Left renal cortex interstitium (tissue), 4 donors: ENCODE results near the gene ADARB2. TPM values are rescaled to one million over a fixed set of nuclear protein-coding genes. Genes with fewer than 3 reads are reported as not detected.
"Not testable (repeated sequence)": the region's sequence is repeated elsewhere in the genome, so short reads cannot be mapped to it uniquely, and the experiment has no call there.

ENCODE experiments used
- DNase-seq, 4 donors: peaks; one replicate each; pipeline ENCODE4 v3.0.0-alpha.2; 2013; ENCODE audit warnings: low read depth in 4 of 4, low spot score in 2 of 4, missing footprints in 1 of 4
- polyA plus RNA-seq, 4 donors: library from polyadenylated mRNA; unstranded; fragments of 120-200 nt; gene quantifications; one replicate each; pipeline ENCODE4 v1.2.1, GENCODE V29; 2013; ENCODE audit not compliant: insufficient read length in 4 of 4

Gene ADARB2
- polyA plus RNA-seq, 4 donors: 1.2 to 2.0 (median 1.3) TPM

DNA sequence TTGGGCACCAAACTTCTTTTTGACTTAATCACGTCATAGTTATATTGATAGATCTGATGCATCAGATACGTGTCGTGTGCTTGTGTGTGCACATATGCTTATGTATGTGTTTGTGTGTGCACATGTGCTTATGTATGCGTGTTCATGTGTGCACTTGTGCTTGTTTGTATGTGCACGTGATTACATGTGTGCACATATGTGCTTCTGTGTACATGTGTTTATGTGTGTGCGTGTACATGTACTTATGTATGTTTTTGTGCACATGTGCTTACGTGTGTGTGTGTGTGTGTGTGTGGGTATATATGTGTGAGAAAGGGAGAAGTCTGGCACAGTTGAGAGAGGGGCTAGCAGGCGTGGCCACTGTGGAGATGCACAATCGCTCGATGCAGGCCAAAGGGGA is 507.8 kb downstream of the ADARB2 start:
- DNase-seq: no peak

DNA sequence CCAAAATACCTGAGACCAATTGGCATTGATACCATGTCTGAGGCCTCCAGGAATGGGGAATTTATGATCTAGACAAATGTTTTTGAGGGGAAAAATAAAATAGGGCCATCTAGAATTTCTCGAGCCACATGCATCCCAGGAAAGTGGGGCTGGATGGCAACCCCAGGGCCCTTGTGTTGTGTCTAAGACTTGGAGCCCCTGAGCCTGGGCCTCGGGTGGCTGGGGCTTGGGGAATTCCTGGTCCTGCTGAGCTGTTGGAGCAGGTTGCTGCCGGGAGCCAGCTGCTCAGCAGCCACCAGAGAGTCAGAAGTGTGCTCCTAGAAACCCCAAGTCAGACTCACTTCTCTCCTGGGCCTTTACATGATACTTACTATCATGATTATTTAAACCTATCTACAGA is 508.2 kb downstream of the ADARB2 start:
- DNase-seq: no peak

DNA sequence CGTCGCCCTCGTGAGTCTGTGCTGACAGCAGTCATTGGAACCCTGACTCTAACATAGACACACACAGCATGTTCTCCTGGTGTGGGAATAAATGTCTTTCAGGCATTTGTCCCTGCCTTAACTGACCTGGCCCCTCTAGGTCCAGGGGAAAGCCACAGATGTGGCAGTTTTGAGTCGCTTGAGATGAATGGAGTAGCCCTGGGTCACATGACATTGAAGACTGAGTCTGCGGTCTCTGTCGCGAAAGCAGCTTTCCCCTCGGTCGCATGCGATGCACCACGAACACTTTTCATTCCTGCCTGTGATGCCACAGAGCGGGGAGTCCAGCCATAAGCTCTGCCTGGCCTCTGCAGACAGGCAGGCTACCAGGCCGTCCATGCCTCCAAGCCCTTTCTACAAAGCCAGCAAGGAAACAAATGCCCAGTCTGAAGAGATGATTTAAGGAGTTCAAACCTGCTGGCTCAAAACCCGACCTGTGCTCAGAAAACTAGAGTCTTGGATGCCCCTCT is 508.8 kb downstream of the ADARB2 start:
- DNase-seq: no peak

DNA sequence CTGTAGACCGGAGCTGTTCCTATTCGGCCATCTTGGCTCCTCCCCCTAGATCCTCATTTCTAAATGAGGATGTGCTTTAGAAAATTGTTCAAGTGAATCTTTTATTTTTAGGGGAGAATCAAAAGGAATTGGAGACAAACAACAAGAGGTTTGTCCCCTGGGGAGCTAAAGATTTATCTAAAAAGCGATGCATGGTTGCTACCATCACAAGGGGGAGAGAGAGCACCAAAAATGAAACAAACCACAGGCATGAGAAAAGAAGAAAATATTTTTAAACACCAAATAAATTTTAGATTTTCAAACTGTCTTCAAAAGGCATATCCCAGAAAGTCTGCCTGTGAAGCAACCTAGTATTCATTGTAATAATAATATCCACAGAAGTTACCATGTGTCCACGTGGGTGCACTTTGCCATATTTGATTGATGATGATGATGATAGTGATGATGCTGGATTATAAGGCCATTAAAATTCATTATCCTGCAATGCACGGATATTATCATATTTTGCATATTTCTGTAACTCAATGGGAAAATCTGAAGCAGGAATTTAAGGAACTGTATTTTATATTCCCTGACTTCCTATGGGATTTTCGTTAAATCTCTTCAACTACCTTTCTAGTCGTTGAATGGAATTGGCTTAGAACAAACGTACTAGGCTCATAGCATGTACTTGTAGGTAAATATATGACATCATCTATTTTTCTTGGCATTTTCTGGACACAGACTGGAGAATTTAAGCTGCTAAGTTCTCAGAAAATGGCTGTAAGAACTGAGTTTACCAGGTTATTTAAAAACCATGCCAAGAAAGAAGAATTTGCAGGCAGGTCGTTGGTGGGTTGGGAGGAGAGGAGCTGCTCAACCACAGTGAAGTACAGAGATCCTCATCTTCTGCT is 509.6 kb downstream of the ADARB2 start:
- DNase-seq: no peak

DNA sequence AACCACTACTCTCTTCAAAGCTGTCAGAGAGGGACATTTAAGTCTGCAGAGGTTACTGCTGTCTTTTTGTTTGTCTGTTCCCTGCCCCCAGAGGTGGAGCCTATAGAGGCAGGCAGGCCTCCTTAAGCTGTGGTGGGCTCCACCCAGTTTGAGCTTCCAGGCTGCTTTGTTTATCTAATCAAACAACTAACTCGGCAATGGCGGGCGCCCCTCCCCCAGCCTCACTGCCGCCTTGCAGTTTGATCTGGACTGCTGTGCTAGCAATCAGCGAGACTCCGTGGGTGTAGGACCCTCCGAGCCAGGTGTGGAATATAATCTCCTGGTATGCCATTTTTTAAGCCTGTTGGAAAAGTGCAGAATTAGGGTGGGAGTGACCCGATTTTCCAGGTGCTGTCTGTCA is 510.4 kb downstream of the ADARB2 start:
- DNase-seq: not testable (repeated sequence)

DNA sequence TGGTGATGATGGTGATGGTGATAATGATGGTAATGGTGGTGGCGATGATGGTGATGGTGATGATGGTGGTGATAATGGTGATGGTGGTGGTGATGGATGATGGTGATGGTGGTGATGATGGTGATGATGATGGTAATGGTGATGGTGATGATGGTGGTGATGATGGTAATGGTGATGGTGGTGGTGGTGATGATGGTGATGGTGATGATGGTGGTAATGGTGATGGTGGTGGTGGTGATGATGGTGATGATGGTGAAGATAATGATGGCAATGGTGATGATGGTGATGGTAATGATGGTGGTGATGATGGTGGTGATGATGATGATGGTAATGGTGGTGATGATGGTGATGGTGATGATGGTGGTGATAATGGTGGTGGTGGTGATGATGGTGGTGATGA is 517.5 kb downstream of the ADARB2 start:
- DNase-seq: not testable (repeated sequence)

DNA sequence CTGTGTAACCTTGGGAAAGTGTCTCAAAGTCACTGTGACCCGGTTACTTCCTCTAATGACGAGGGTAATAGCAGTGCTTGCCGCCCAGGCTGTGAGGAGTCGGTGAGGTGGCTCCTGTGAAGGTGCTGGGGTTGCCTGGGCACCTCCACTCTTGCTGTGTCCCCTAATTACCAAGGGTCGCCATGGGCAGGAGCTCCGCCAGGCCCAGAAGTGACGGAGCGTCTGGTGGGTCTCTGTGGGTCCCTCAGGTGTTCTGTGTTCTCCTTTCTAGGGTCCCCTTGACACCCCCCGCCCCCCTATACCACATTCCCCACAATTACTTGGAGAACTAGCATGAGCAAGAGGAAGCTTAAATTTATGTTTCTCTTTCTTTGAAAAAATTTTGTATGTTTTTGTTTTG is 519.7 kb downstream of the ADARB2 start:
- no peak for DNase-seq

DNA sequence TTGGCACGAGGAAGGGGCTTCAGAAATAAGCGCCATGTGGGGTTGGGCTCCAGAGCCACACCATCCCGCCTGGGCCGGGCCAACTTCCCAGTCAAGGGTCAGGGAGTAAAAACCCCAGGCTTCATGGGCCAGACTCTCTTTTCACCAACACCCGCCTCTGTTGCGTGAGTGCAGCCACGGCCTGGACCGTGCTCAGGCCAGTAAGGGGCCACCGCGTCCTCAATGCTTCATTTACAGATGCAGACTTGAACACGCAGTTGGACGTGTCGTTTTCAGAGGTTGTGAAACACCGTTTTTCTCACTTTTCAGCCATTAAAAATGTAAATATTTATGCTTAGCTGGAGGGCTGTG is 520.1 kb downstream of the ADARB2 start:
- DNase-seq: no peak

DNA sequence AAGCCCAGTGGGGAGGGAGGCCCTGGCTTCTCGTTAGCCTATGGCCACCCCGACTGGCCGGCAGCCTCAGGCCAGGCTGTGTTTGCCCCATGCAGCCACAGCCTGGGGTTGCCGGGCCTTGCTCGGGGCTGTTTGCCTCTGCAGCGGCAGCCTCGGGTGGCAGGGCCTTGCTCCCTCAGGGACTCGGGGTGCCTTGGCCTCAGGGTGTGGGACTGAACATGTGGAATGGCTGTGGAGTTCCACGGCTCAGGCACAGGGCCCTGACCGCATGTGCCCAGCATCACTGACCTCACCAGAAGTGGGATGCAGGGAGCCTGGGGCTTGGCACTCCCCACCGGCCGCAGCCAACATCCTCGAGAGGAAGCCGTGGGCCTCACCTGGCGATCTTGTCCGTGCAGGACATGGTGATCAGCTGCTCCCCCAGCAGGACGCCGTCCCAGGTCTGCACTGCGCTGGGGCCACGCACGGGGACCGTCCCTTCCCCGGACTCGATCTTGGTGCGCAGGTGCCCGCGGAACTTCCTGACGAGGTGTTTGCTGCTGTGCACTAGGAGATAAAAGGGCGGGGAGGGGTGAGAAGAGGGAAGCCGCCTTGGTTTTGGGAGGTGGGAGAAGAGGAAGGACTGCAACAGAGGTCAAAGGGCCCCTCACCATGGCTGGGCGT is 520.6 kb downstream of the ADARB2 start:
- DNase-seq: no peak

DNA sequence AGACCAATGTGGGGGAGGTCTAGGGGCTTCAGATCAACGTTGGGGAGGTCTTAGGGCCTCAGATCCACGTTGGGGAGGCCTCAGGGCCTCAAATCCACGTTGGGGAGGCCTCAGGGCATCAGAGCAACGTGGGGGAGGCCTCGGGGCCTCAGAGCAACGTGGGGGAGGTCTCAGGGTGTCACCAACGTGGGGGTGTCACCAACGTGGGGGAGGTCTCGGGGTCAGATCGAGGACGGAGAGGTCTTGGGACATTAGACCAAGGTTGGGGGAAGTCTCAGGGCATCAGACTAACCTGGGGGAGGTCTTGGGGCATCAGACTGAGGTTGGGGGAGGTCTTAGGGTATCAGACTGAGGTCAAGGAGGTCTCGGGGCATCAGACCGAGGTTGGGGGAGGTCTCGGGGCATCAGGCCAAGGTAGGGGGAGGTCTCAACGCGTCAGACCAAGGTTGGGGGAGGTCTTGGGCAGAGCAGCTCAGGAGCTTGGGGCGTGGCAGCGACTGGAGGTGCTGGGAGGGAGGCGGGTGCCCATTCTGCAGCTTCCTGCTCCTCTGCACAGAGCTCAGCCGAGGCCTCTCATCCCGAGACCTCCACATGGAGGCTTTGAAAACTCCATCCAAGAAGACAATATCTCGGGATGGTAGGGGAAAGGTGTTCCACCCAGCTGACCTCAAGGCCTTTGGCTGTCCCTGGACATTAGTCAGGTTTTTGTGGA is 521.3 kb downstream of the ADARB2 start:
- no peak for DNase-seq

DNA sequence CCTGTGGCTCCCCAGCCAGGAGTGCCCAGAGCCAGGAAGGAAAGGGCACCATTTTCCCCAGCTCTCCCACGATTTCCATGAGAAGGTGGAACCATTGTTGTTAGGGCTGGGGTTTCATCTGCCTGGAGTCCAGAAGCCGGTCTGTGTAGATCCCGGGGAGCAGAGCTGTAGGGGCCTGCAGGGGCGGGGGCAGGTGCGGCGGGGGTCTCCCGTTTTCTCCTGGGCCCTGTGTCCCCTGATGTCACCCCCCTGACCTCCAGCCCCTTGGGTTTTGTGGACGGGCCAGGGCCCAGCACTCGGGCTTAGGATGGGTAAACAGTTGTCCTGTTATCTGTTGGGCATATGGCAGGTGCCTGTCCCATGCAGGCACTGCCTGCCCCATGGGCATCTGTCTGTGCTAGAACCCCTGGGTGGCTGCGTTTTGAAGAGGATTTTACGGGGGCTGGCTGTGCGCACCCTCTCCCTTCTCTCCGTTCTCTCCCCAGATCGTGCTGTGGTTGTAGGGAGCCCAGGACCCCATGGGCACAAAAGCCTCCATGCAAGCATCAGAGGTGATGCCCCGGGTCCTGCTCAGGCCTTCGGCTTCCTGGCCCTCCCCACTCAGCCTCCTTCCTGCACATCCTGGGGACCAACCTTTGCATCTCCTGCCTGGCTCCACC is 522.3 kb downstream of the ADARB2 start:
- no peak for DNase-seq

DNA sequence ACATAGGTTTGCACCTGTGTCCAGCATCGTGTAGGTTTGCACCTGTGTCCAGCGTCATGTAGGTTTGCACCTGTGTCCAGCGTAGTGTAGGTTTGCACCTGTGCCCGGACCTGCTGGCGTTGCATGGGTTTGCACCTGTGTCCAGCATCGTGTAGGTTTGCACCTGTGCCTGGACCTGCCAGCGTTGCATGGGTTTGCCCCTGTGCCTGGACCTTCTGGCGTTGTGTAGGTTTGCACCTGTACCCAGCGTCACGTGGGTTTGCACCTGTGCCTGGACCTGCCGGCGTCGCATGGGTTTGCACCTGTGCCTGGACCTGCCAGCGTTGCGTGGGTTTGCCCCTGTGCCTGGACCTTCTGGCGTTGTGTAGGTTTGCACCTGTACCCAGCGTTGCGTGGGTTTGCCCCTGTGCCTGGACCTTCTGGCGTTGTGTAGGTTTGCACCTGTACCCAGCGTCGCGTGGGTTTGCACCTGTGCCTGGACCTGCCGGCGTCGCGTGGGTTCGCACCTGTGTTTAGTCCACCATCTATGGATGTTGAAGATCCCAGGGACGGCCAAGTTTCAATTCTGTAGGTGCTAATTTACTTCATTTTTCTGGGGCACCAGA is 523.2 kb downstream of the ADARB2 start:
- no peak for DNase-seq

DNA sequence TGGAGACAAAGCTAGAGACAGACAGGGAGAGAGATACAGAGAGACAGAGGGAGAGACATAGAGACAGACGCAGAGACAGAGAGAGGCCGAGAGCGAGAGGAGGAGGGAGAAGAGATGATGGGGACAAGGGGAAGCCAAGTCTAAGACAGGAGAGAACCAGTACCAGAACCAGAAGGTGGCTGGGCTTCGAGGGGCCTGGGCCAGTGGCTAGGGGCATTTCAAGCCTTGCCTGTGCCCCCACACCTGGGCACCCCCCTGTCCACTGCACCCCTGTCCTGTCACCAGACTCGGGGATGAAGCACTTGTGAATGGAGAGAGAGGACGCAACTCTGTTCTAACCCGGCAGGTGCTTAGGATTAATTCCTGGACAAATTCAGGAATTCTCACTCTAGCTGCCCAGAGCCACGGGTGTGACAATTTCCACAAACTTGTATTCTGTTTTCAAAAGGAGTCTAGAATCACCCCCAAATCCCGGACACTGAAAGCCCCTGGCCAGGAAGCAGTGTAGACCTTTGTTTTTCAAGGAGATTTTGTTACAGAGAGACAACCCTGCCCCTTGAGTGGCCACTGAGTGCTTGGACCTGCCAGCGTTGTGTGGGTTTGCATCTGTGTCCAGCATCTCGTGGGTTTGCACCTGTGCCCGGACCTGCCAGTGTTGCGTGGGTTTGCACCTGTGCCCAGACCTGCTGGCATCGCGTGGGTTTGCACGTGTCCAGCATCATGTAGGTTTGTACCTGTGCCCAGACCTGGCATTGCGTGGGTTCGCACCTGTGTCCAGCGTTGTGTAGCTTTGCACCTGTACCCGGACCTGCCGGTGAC is 523.9 kb downstream of the ADARB2 start:
- DNase-seq: no peak

DNA sequence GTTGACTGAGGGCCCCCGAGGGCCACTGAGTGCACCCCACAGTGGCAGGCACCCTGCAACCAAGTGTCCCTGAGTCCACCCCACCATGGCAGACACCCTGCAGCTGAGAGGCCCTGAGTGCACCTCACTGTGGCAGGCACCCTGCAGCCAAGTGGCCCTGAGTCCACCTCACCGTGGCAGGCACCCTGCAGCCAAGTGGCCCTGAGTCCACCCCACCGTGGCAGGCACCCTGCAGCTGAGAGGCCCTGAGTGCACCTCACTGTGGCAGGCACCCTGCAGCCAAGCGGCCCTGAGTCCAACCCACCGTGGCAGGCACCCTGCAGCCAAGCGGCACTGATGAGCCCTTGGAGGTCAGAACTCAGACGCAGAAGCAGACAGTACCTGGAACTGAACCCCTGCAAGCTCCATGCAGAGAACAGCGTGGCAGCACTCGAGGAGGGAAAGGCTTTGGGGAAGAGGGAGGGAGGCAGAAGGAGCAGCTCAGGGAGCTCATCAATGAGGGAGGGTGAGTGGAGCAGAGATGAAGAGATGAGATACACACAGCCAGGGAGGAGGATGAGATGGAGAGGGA is 524.7 kb downstream of the ADARB2 start:
- DNase-seq: no peak

DNA sequence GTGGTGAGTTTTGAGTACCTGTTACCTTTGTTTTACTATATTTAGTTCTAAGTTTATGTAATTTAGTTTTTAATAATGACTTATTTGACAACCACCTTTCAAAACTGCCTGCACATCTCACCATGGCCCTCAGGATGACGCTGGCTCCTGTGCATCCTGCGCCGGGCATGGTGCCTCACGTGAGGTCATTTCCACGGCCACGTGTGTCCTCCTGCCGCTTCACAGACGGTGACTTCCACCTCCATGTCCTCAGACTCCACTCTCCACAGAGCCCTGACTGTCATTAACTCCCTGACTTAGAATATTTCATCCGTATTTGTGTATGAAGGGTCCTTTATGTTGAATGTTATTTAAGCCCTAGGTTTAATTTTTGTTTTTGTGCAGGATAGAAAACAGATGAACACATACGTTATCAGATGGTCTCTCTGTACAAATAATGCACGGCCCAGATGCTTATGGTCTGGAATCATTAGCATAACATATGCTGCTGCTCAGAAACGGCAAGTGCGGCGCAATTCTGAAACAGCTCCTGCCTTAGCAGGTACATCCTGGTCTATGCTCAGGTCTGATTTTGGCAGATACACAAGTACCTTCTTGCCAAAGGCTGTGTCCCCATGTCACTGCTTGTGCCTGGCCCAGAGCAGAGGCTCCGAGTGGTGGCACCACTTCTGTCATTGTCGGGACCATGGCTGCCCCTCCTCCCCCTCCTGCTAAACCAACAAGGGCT is 525.3 kb downstream of the ADARB2 start:
- no peak for DNase-seq

DNA sequence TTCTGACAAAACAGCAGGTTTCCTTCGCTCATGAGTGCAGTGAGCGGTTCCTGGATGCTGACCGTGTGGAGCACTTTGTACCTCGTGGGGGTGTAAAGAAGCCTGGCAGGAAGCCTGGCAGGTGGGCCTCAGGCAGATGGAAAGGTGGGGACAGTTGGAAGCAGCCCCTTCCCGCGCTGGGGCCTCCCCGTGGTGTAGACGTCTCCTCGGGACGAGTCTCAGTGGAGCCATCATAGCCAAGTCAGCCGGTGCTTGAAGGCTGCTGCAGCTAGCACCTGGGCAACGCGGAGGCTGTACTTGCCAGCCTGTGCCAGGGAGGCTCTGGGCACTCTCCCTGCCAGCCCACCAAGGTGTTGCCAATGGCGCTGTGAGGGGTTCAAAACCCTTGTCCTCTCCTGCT is 526.7 kb downstream of the ADARB2 start:
- DNase-seq: no peak

DNA sequence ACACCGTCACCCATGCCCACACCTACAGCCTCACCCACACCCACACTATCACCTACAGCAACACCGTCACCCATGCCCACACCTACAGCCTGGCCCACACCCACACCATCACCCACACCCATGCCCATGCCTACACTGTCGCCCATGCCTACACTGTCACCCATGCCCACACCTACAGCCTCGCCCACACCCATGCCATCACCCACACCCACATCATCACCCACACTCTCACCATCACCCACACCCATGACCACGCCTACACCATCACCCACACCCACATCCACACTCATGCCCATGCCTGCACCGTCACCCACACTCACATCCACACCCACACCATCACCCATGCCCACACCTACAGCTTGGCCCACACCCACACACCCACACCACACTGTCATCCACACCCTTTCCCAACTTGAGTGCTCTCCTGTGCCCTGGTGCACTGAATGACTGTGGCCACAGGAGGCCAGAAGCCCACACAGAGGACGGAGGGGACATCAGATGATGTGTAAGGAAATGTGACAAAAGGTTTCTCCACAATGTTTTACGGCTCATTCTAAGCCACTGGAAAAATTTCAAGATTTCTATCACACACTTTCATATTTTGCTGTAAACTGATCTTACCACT is 527.9 kb downstream of the ADARB2 start:
- DNase-seq: no peak
